Upper lobe of right lung (tissue), 1 donor: Measurements from ENCODE around the gene LINC00237. TPM values are rescaled to one million over a fixed set of nuclear protein-coding genes. Genes with fewer than 3 reads are reported as not detected.

Experiments used
- ATAC-seq: fragments of 200-7000 bp; cut with Tn5 transposase; one replicate; pipeline ENCODE4 v1.9.1; 2020; ENCODE audit warnings: mild to moderate bottlenecking, moderate library complexity
- DNase-seq: peaks from one replicate; pipeline ENCODE4 v3.0.0-alpha.2; 2020
- H3K27ac ChIP-seq: fragments of 200-600 bp; one replicate; pipeline ENCODE4 v1.8.0; 2022
- H3K27me3 ChIP-seq: fragments of 200-600 bp; one replicate; pipeline ENCODE4 v1.8.0; 2022; ENCODE audit warnings: mild to moderate bottlenecking
- H3K36me3 ChIP-seq: fragments of 200-600 bp; one replicate; pipeline ENCODE4 v1.8.0; 2022
- H3K4me1 ChIP-seq: fragments of 200-600 bp; one replicate; pipeline ENCODE4 v1.8.0; 2022
- H3K4me3 ChIP-seq: fragments of 200-600 bp; one replicate; pipeline ENCODE4 v1.8.0; 2022; ENCODE audit warnings: mild to moderate bottlenecking
- H3K9me3 ChIP-seq: fragments of 200-600 bp; one replicate; pipeline ENCODE4 v1.8.0; 2022
- CTCF ChIP-seq: fragments of 200-600 bp; IDR thresholded peaks from one replicate; pipeline ENCODE4 v1.8.0; 2022; ENCODE audit warnings: antibody characterized with exemption
- intact Hi-C: fragments of 100-400 bp; cut with DNase I; formaldehyde crosslinking; loops from one replicate; pipeline ENCODE4 v1.11.0; 2022
- total RNA-seq: library from RNA; stranded (reverse); fragmentation: NEBNext Ultra II Directional; extraction: Animal tissue kit (Norgen Biotek cat#: 25700); gene quantifications from one replicate; pipeline ENCODE4 v1.2.1, GENCODE V29; 2021
- donor health status: DM: no; HTN: yes; CAD: no; lungs with severe emphysema.

The LINC00237 gene
- total RNA-seq, 1 donor from 2014 or later = not detected

DNA sequence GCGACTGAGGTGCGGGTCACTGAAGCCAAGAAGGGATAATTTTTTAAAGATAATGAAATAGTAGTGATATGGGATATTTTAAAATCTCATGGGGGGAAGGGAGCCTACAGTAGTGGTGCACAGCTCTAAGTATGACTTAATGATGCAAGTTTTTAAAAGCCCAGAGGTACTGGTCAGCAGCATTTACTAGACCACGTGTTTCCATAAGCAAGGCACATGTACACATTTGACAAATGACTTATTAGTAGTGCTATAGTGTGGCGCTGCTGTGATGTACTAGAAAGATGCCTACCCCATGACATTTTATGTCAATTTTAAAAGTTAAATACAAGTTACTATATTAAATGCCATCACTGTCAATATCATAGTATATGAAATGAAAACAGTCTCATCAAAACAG lies 7.5 kb upstream of the LINC00237 start:
- DNase-seq = no peak
- H3K27me3 ChIP-seq = peaks cover 12% of the 10 kb centered on the region
- ATAC-seq = no peak

GRCh38 chr20:21111416-21111815 lies 5.3 kb upstream of the LINC00237 start:
- Histone ChIP-seq H3K27ac (no peak overlapping the region), H3K36me3 (no peaks in the 10 kb centered on the region), H3K27me3 (peaks cover 35% of the 10 kb centered on the region), H3K4me1 (no peaks in the 10 kb centered on the region), H3K4me3 (no peak overlapping the region), H3K9me3 (no peaks in the 10 kb centered on the region)
- DNase-seq = no peak
- ATAC-seq = no peak
- intact Hi-C loops = no loop called here
- TF ChIP-seq CTCF = no peak

More for the DNA sequence above, 7.5 kb upstream of the LINC00237 start:
- Histone ChIP-seq H3K36me3 (no peaks in the 10 kb centered on the region), H3K4me3 (no peak overlapping the region), H3K9me3 (no peaks in the 10 kb centered on the region), H3K27ac (no peak overlapping the region), H3K4me1 (no peaks in the 10 kb centered on the region)
- TF ChIP-seq CTCF = no peak
- intact Hi-C loops = no loop called here

- H3K36me3 ChIP-seq = no peaks in the 10 kb centered on the region
- H3K4me3 ChIP-seq = no peak overlapping the region
- ATAC-seq (no peak), DNase-seq (no peak)
- peaks cover 3% of the 10 kb centered on the region for H3K4me1 ChIP-seq
- no peak for TF ChIP-seq CTCF
- peaks cover 41% of the 10 kb centered on the region for H3K27me3 ChIP-seq
- intact Hi-C loops = no loop called here
- H3K27ac ChIP-seq = no peak overlapping the region
- H3K9me3 ChIP-seq = no peaks in the 10 kb centered on the region
These were observed 4.7 kb upstream of the LINC00237 start for GRCh38 chr20:21110811-21111210.

DNA sequence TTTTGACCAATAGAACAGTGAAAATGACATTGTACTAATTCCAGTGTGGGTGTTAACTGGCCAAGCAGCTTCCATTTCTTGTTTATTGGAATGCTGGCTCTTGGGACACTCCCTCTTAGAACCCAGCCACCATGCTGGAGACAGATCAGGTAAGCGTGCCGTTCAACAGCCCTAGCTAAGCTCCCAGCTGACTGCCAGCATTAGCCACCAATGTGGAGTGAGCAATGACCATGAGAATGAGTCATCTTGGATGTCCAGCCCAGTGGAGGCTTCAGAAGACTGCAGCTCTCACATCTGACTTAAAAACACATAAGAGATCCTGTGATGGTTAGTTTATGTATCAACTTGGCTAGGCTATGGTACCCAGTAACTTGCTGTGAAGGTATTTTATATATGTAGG lies 3.0 kb upstream of the LINC00237 start:
- DNase-seq (no peak), ATAC-seq (no peak)
- TF ChIP-seq CTCF = no peak
- no peaks in the 10 kb centered on the region for H3K36me3 ChIP-seq
- H3K9me3 ChIP-seq = no peaks in the 10 kb centered on the region
- no peak overlapping the region for H3K4me3 ChIP-seq
- intact Hi-C loops = no loop called here
- peaks cover 10% of the 10 kb centered on the region for H3K4me1 ChIP-seq
- no peak overlapping the region for H3K27ac ChIP-seq
- peaks cover 58% of the 10 kb centered on the region for H3K27me3 ChIP-seq

GRCh38 chr20:21105429-21106170 lies 558 bp downstream of the LINC00237 start:
- DNase-seq (no peak), ATAC-seq (no peak)
- Histone ChIP-seq H3K4me1 (peaks cover 35% of the 10 kb centered on the region), H3K9me3 (no peaks in the 10 kb centered on the region), H3K4me3 (no peak overlapping the region), H3K36me3 (no peaks in the 10 kb centered on the region), H3K27ac (no peak overlapping the region), H3K27me3 (peaks cover 92% of the 10 kb centered on the region)
- no peak for TF ChIP-seq CTCF
- intact Hi-C loops = no loop called here
